ENCODE measurements around the gene LRRC8A.

The LRRC8A gene

GRCh38 chr9:128902351-128903078, 20.6 kb downstream of the LRRC8A start:
- peak; percentile 85 for DNase-seq

- no peak for DNase-seq
Measured at GRCh38 chr9:128903079-128903461, 21.1 kb downstream of the LRRC8A start.

DNA sequence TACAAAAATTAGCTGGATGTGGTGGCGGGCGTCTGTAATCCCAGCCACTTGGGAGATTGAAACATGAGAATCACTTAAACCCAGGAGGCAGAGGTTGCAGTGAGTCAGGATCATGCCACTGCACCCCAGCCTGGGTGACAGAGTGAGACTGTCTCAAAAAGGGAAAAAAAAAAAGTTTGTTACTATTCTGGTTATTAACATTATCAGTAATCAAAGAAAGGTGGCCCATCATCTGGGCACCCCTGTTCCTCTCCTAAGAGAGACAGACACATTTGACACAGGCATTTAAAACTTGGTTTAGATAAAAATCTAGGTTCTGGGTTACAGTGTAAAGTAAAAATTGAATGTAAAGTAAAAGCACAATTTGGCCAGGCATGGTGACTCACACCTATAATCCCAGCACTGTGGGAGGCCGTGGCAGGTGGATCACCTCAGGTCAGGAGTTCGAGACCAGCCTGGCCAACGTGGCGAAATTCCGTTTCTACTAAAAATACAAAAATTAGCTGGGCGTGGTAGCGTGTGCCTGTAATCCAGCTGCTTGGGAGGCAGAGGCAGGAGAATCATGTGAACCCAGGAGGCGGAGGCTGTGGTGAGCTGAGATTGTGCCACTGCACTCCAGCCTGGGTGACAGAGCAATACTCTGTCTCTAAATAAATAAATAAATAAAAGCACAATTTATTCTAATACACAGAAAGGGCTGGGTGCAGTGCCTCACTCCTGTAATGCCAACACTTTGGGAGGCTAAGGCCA, 22.1 kb downstream of the LRRC8A start:
- no peak for DNase-seq

DNA sequence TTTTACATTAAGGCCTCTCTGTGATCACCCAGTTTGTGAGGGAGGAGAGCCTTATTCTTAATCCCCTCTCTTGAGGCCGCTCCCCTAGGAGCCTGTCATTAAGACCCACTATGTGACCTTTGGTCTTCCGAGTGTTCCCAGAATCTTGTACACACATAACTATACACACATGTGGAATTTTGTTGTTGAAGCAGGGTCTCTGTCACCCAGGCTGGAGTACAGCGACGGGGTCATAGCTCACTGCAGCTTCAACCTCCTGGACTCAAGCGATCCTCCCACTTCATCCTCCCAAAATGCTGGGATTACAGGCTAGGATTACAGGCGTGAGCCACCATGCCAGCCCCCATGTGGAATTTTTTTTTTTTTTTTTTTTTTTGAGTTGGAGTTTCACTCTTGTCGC, 24.0 kb downstream of the LRRC8A start:
- DNase-seq, result no peak

- DNase-seq, result no peak
Measured at GRCh38 chr9:128906741-128907140, 24.8 kb downstream of the LRRC8A start.

DNA sequence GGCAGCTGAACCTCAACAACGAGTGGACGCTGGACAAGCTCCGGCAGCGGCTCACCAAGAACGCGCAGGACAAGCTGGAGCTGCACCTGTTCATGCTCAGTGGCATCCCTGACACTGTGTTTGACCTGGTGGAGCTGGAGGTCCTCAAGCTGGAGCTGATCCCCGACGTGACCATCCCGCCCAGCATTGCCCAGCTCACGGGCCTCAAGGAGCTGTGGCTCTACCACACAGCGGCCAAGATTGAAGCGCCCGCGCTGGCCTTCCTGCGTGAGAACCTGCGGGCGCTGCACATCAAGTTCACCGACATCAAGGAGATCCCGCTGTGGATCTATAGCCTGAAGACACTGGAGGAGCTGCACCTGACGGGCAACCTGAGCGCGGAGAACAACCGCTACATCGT, 26.4 kb downstream of the LRRC8A start:
- DNase-seq, result no peak

GRCh38 chr9:128909859-128910258, 27.9 kb downstream of the LRRC8A start:
- no peak for DNase-seq

GRCh38 chr9:128910906-128911305, 29.0 kb downstream of the LRRC8A start:
- DNase-seq, result no peak

DNA sequence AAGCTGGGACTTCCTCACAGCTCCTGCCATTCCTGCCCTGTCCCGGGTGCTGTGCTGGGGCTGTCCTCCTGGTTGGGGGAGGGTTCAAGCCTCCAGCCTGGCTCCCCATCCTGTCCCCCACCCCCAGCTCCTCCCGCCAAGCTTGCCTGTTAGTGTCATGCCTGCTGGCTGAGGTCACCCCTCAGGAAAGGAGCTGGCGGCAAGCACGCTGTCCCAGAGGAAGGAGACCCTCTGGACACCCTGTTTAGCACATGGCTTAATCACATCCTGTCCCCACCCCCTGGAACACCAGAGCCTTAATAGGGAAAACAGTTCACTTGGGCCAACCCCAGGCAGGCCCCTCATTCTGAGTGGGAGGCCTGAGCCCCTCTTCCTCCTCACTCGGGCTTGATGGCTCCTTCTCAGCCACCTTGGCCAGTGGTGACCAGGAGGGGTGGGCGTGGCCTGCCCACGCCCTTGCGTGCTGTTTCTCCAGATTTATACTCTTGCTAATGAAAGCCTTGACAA, 29.6 kb downstream of the LRRC8A start:
- DNase-seq, result no peak

DNA sequence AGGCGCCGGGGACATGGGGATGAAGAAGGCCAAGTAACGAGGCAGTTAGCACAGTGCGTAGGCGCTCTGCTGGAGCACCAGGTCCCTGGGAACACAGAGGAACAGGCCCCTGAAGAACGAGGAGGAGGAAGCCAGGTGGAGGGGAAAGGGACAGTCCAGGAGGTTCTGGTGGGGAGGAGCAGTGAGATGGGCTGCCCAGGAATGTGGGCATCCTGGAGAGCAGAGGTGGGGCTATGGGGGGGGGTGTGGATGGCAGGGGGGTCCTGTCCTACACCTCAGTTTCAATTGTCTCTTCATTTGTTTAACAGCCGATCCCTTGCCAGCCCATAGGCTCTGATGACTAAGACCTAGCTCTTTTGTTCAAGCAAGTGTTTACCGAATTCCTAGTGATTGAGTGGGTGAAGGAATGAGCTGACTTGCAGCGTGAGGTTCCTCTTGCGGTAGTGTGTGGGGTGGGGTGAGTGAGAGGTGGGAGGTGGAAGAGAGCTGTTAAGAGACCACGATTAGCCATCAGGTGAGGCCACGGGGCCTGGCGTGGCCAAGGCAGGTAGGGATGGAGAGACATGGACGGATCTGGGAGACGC, 30.4 kb downstream of the LRRC8A start:
- DNase-seq, result no peak

GRCh38 chr9:128913048-128913900, 31.3 kb downstream of the LRRC8A start:
- DNase-seq, result no peak

DNA sequence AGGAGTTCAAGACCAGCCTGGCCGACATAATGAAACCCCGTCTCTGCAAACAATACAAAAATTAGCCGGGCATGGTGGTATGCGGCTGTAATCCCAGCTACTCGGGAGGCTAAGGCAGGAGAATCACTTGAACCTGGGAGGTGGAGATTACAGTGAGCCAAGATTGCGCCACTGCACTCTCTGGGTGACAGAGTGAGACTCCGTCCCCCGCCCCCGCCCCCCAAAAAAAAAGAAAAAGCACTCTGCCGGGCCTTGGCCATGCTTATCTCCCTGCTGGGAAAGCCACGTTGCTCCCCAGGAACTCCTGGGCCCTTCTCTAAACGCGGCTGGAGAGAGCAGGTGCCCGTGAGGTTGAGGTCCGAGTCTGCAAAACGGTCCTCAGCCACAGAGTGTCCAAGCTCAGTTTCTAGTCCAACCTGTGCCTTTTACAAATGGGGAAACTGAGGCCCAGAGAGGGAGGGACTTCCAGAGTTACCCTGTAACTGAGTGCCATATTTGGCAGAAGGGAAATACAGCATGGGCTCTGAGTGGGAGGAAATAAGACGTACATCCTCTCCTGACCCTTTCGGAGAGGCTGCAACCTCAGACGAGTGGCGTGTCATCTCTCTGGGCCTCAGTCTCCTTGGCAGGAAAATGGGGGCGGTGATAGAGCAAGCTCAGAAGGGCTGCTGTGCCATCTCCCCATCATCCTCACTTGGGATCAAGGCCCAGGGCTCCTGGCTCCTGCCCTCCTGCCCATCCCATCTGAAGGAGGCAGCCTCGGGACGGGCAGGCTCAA, 32.3 kb downstream of the LRRC8A start:
- no peak for DNase-seq

GRCh38 chr9:128916204-128916603, 34.3 kb downstream of the LRRC8A start:
- DNase-seq, result no peak

DNA sequence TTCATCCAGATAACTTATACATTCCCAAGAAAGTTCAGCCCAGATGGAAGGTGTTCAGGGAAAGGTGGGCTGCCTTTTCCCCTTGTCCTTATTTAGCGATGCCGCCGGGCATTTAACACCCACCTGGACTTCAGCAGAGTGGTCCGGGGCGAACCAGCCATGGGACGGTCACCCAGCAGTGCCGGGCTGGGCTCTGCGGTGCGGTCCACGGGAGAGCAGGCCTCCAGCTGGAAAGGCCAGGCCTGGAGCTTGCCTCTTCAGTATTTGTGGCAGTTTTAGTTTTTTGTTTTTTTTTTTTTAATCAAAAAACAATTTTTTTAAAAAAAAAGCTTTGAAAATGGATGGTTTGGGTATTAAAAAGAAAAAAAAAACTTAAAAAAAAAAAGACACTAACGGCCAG, 34.8 kb downstream of the LRRC8A start:
- no peak for DNase-seq

DNA sequence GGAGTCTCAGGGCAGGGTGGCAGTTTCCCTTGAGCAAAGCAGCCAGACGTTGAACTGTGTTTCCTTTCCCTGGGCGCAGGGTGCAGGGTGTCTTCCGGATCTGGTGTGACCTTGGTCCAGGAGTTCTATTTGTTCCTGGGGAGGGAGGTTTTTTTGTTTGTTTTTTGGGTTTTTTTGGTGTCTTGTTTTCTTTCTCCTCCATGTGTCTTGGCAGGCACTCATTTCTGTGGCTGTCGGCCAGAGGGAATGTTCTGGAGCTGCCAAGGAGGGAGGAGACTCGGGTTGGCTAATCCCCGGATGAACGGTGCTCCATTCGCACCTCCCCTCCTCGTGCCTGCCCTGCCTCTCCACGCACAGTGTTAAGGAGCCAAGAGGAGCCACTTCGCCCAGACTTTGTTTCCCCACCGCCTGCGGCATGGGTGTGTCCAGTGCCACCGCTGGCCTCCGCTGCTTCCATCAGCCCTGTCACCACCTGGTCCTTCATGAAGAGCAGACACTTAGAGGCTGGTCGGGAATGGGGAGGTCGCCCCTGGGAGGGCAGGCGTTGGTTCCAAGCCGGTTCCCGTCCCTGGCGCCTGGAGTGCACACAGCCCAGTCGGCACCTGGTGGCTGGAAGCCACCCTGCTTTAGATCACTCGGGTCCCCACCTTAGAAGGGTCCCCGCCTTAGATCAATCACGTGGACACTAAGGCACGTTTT, 35.4 kb downstream of the LRRC8A start:
- DNase-seq, result no peak

DNA sequence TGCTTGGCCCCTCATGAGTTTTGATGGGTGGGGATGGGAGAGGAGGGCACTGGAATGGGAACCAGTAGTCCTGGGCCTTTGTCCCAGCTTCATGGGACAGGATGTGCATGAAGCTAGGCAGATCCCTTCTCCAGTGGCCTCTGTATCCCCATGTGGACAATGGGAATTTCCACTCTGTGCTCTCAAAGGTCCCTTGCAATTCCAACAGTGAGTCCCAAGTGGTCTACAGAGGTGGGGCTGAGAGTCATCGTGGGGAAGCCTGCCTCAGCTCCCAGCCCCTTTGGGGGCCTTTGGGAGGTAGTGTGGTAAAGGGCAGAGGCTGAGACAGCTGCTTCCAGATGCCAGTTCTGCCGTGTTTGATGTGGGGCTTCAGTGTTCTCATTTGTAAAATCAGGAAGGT, 37.0 kb downstream of the LRRC8A start:
- no peak for DNase-seq

- no peak for DNase-seq
Measured at GRCh38 chr9:128919402-128920089, 37.6 kb downstream of the LRRC8A start.

GRCh38 chr9:128920381-128921058, 38.6 kb downstream of the LRRC8A start, which contains the start of gene PHYHD1:
TSS of gene PHYHD1 (plus strand) at chr9:128920982. CDS start at chr9:128922324, 1,342 bp downstream.
- DNase-seq, result no peak

GRCh38 chr9:128921881-128922763, 40.2 kb downstream of the LRRC8A start:
- DNase-seq, result no peak

Measured in CD4-positive, alpha-beta T cell treated with Interferon gamma for 1 hour (primary cell).